ENCODE measurements around the gene PALM2AKAP2.

DNA sequence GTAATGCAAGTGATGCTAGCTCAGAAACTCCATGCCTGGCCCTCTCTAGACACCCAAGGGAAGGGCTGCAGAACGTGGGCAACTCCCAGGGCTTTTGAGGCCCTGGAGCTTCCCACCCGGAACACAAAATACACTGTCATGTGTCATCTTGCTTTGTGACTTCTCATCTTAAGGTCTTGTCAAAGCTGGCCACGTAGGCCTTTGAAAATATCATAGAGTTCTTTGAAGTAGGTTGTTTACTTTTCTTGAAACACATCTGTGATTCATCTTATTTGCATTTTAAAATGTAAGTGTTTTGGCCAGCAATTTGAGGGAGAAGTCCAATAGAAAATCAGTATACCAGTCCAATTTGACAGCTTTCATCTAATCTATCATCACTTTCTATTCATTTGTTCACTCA, 40.2 kb upstream of the PALM2AKAP2 start:
- TF ChIP-seq, protein P1, sequence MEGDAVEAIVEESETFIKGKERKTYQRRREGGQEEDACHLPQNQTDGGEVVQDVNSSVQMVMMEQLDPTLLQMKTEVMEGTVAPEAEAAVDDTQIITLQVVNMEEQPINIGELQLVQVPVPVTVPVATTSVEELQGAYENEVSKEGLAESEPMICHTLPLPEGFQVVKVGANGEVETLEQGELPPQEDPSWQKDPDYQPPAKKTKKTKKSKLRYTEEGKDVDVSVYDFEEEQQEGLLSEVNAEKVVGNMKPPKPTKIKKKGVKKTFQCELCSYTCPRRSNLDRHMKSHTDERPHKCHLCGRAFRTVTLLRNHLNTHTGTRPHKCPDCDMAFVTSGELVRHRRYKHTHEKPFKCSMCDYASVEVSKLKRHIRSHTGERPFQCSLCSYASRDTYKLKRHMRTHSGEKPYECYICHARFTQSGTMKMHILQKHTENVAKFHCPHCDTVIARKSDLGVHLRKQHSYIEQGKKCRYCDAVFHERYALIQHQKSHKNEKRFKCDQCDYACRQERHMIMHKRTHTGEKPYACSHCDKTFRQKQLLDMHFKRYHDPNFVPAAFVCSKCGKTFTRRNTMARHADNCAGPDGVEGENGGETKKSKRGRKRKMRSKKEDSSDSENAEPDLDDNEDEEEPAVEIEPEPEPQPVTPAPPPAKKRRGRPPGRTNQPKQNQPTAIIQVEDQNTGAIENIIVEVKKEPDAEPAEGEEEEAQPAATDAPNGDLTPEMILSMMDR (IDR thresholded peaks at IDR 0.05) = no peak
- TF ChIP-seq POLR2A (IDR thresholded peaks at IDR 0.05) = no peak
